ENCODE data around the gene RBM42. TPM values are rescaled to one million over a fixed set of nuclear protein-coding genes. Genes with fewer than 3 reads are reported as not detected.

The RBM42 gene
- total RNA-seq = 10 to 100 TPM; 57.3 to 64.4 (median 63.1) TPM

- peaks cover 0 to 34% (median 0%) of the 10 kb centered on the region in 3 donors for H3K36me3 ChIP-seq
- H3K9me3 ChIP-seq = no peaks in the 10 kb centered on the region
- peak; percentile 96 to 98 (median 96) for DNase-seq
These were observed at the start of gene RBM42 for GRCh38 chr19:35628565-35629331. RBM42 (plus strand) TSS chr19:35629036; CDS start chr19:35629154, 118 bp downstream.

GRCh38 chr19:35582760-35583159, 46.1 kb upstream of the RBM42 start:
- H3K4me1 ChIP-seq = no peaks in the 10 kb centered on the region
- no peaks in the 10 kb centered on the region for H3K27me3 ChIP-seq
- no peaks in the 10 kb centered on the region for H3K36me3 ChIP-seq
- TF ChIP-seq, protein P1, sequence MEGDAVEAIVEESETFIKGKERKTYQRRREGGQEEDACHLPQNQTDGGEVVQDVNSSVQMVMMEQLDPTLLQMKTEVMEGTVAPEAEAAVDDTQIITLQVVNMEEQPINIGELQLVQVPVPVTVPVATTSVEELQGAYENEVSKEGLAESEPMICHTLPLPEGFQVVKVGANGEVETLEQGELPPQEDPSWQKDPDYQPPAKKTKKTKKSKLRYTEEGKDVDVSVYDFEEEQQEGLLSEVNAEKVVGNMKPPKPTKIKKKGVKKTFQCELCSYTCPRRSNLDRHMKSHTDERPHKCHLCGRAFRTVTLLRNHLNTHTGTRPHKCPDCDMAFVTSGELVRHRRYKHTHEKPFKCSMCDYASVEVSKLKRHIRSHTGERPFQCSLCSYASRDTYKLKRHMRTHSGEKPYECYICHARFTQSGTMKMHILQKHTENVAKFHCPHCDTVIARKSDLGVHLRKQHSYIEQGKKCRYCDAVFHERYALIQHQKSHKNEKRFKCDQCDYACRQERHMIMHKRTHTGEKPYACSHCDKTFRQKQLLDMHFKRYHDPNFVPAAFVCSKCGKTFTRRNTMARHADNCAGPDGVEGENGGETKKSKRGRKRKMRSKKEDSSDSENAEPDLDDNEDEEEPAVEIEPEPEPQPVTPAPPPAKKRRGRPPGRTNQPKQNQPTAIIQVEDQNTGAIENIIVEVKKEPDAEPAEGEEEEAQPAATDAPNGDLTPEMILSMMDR (IDR thresholded peaks at IDR 0.05) = no peak
- no peak for TF ChIP-seq POLR2A (IDR thresholded peaks at IDR 0.05)
- no peak for DNase-seq
- no peaks in the 10 kb centered on the region for H3K9me3 ChIP-seq
- no peak overlapping the region for H3K4me3 ChIP-seq
- H3K27ac ChIP-seq = no peak overlapping the region

More at GRCh38 chr19:35628565-35629331, at the start of gene RBM42:
- H3K4me1 ChIP-seq = peaks cover 0 to 11% (median 7%) of the 10 kb centered on the region in 4 donors
- H3K4me3 ChIP-seq = peak within 1 kb of the TSS; percentile 57 to 100 (median 72)
- TF ChIP-seq, protein P1 (IDR thresholded peaks at IDR 0.05) = peak in 1 of 6 experiments; percentile 26
- TF ChIP-seq POLR2A (IDR thresholded peaks at IDR 0.05) = peak; percentile 57 to 82
- H3K27me3 ChIP-seq = no peaks in the 10 kb centered on the region
- peak within 1 kb of the TSS; percentile 85 to 96 (median 88) for H3K27ac ChIP-seq

- H3K27ac ChIP-seq = no peak within 1 kb of the TSS
- no peak for DNase-seq
- H3K9me3 ChIP-seq = no peaks in the 10 kb centered on the region
- no peaks in the 10 kb centered on the region for H3K27me3 ChIP-seq
- no peak for TF ChIP-seq POLR2A (IDR thresholded peaks at IDR 0.05)
- TF ChIP-seq, protein P1 (IDR thresholded peaks at IDR 0.05) = no peak
- no peaks in the 10 kb centered on the region for H3K36me3 ChIP-seq
- no peaks in the 10 kb centered on the region for H3K4me1 ChIP-seq
- H3K4me3 ChIP-seq = no peak within 1 kb of the TSS
These were observed 43.0 kb upstream of the RBM42 start, which contains the start of gene PMIS2 for GRCh38 chr19:35585848-35586247. PMIS2 (plus strand) TSS chr19:35586173; CDS start chr19:35586260, 87 bp downstream.

- Histone ChIP-seq H3K4me1 (no peaks in the 10 kb centered on the region), H3K4me3 (no peak overlapping the region), H3K36me3 (no peaks in the 10 kb centered on the region), H3K27me3 (no peaks in the 10 kb centered on the region), H3K9me3 (no peaks in the 10 kb centered on the region), H3K27ac (no peak overlapping the region)
- no peak for DNase-seq
- TF ChIP-seq, protein P1 (IDR thresholded peaks at IDR 0.05) = no peak
- TF ChIP-seq POLR2A (IDR thresholded peaks at IDR 0.05) = no peak
These were observed 41.5 kb upstream of the RBM42 start for GRCh38 chr19:35587321-35587720.

DNA sequence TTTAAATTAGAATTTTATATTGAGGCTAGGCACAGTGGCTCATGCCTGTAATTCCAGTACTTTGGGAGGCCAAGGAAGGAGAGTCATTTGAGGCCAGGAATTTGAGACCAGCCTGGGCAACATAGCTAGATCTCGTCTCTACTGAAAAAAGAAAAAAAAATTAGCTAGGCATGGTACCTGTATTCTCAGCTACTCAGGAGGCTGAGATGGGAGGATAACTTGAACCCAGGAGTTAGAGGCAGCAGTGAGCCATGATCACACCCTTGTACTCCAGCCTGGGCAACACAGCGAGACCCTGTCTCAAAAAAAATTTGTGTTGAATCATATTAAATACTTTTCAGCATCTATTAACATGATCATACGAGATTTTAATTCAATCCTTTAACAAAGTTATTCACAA, 38.0 kb upstream of the RBM42 start:
- H3K27ac ChIP-seq = no peak overlapping the region
- no peaks in the 10 kb centered on the region for H3K36me3 ChIP-seq
- TF ChIP-seq, protein P1 (IDR thresholded peaks at IDR 0.05) = no peak
- TF ChIP-seq POLR2A (IDR thresholded peaks at IDR 0.05) = no peak
- DNase-seq = no peak
- no peak overlapping the region for H3K4me3 ChIP-seq
- H3K4me1 ChIP-seq = no peaks in the 10 kb centered on the region
- H3K27me3 ChIP-seq = no peaks in the 10 kb centered on the region
- H3K9me3 ChIP-seq = no peaks in the 10 kb centered on the region

All from Peyer's patch (tissue), 4 donors.